ENCODE data around the gene B4GALNT1. TPM values are rescaled to one million over a fixed set of nuclear protein-coding genes. Genes with fewer than 3 reads are reported as not detected.

Gene B4GALNT1
- total RNA-seq, 4 donors from 2014 or later = 0.88 to 7.9 (median 2.2) TPM

DNA sequence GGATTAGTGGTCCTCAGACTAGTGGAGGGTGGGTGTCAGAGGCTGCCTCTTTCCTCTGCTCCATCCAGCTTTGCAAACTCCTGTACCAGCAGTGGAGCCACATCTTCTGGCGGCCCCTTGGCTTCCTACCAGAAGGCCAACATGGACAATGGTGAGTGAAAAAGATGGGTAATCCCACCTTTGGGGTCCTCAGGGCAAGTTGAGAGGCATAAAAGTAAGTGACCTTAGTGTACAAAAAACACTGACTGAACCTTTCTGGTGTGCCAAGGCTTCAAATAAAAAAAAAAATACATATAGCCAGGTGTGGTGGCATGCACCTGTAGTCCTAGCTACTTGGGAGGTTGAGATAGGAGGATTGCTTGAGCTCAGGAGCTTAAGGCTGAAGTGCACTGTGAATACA lies 51.2 kb downstream of the B4GALNT1 start:
- DNase-seq = no peak
- TF ChIP-seq POLR2A (IDR thresholded peaks at IDR 0.05) = no peak
- TF ChIP-seq, protein P1, sequence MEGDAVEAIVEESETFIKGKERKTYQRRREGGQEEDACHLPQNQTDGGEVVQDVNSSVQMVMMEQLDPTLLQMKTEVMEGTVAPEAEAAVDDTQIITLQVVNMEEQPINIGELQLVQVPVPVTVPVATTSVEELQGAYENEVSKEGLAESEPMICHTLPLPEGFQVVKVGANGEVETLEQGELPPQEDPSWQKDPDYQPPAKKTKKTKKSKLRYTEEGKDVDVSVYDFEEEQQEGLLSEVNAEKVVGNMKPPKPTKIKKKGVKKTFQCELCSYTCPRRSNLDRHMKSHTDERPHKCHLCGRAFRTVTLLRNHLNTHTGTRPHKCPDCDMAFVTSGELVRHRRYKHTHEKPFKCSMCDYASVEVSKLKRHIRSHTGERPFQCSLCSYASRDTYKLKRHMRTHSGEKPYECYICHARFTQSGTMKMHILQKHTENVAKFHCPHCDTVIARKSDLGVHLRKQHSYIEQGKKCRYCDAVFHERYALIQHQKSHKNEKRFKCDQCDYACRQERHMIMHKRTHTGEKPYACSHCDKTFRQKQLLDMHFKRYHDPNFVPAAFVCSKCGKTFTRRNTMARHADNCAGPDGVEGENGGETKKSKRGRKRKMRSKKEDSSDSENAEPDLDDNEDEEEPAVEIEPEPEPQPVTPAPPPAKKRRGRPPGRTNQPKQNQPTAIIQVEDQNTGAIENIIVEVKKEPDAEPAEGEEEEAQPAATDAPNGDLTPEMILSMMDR (IDR thresholded peaks at IDR 0.05) = no peak
- 80 to 100% methylated on average over 1 of the region's 1 CpG for WGBS, 2 donors
- intact Hi-C loops (cut with DNase I) = loop anchor here (5.0 to 10.0 kb wide), 2 partner anchors 40 to 113 kb away; partner anchors contain the start of gene OS9
- no peaks in the 10 kb centered on the region for H3K9me3 ChIP-seq
- H3K27ac ChIP-seq = no peak overlapping the region
- H3K27me3 ChIP-seq = no peaks in the 10 kb centered on the region
- H3K4me3 ChIP-seq (replicated peaks in 1 of 3) = no peak overlapping the region
- no peaks in the 10 kb centered on the region for H3K4me1 ChIP-seq
- H3K36me3 ChIP-seq = no peaks in the 10 kb centered on the region

DNA sequence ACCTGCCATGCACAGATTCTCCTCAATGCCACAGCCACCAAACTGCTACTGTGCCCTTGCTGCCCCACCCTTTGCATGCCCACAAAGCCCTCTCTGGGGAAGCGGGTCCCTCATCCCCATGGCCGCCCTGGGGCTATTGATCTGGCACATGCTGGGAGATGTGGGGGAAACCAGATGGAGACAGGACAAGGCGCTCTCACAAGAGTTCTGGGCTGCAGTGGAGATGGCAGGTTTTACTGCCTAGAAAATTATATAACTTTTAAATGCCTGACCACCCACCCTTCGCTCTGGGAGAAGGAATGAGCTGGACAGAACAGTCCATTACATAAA lies 52.6 kb downstream of the B4GALNT1 start:
- Histone ChIP-seq H3K9me3 (no peaks in the 10 kb centered on the region), H3K27ac (no peak overlapping the region), H3K27me3 (no peaks in the 10 kb centered on the region), H3K4me3 (replicated peaks in 1 of 3) (no peak overlapping the region), H3K4me1 (no peaks in the 10 kb centered on the region), H3K36me3 (no peaks in the 10 kb centered on the region)
- no peak for TF ChIP-seq POLR2A (IDR thresholded peaks at IDR 0.05)
- TF ChIP-seq, protein P1 (IDR thresholded peaks at IDR 0.05) = no peak
- 91 to 92% methylated on average over 4 of the region's 4 CpGs for WGBS, 2 donors
- DNase-seq = no peak
- intact Hi-C loops (cut with DNase I) = loop anchor here (5.0 to 10.0 kb wide), 2 partner anchors 42 to 114 kb away; partner anchors contain the start of gene OS9

DNA sequence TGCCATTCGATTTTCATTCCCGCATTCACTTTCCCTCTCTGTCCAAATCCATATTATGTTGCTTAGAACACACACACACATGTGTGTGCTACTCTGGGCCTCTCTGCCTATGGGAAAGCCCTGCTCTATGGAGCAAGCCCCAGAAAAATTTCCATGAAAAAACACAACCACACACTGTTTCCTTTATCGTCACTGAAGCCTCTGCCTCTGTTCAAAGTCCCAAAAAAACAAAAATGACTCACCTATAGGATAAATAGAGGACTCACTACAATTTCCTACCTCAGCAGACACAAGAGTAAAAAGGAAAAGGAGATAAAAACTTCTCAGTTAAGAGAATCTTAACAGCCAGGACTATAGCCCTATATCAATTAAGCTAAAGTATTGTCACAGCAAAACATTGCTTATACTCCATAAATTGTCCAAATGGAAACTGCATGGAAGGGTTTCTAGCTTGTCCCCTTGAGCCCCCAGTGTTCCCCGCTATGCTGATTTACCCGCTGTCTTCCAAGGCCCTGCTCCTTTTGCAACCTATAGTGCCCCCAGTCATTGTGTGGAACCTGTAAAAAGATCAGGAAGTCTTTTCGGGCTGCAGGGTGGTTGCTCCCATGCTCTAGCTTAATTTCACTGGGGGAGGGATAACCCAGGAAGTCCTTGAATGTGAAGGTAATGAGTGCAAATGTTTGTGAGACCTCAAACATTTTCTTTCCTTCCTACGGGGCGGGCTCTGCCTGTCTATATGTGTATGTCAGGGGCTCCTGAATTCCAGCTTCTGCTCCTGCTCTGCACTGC lies 53.1 kb downstream of the B4GALNT1 start:
- Histone ChIP-seq H3K27ac (no peak overlapping the region), H3K4me3 (replicated peaks in 1 of 3) (no peak overlapping the region), H3K4me1 (no peaks in the 10 kb centered on the region), H3K27me3 (no peaks in the 10 kb centered on the region), H3K9me3 (no peaks in the 10 kb centered on the region), H3K36me3 (no peaks in the 10 kb centered on the region)
- TF ChIP-seq, protein P1 (IDR thresholded peaks at IDR 0.05) = no peak
- no peak for TF ChIP-seq POLR2A (IDR thresholded peaks at IDR 0.05)
- no peak for DNase-seq
- intact Hi-C loops (cut with DNase I) = loop anchor here (5.0 to 10.0 kb wide), 2 partner anchors 42 to 115 kb away; partner anchors contain the start of gene OS9
- 87% methylated on average over 8 of the region's 8 CpGs for WGBS, 2 donors

DNA sequence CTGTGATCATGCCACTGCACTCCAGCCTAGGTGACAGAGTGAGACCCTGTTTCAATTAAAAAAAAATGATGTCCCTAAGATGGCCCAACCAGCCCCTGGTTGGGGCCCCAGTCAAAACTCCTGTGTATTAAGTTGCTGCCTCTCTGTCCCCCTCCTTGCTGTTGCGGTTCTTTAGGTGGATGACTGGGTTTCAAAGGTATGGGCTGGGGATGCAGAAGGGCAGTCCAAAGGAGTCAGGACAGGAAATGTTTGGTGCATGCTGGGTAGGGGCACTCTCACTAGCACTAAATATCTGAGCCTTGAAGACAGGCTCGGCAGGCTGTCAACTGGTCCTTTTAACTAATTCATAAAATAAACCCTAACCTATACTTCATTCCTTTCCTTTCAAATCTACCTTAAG lies 54.0 kb downstream of the B4GALNT1 start:
- intact Hi-C loops (cut with DNase I) = no loop called here
- Histone ChIP-seq H3K4me3 (replicated peaks in 1 of 3) (no peak overlapping the region), H3K9me3 (no peaks in the 10 kb centered on the region), H3K4me1 (no peaks in the 10 kb centered on the region), H3K27me3 (no peaks in the 10 kb centered on the region), H3K27ac (no peak overlapping the region), H3K36me3 (no peaks in the 10 kb centered on the region)
- WGBS, 2 donors = 72 to 84% methylated on average over 2 of the region's 2 CpGs
- DNase-seq = no peak
- TF ChIP-seq POLR2A (IDR thresholded peaks at IDR 0.05) = no peak
- TF ChIP-seq, protein P1 (IDR thresholded peaks at IDR 0.05) = no peak

DNA sequence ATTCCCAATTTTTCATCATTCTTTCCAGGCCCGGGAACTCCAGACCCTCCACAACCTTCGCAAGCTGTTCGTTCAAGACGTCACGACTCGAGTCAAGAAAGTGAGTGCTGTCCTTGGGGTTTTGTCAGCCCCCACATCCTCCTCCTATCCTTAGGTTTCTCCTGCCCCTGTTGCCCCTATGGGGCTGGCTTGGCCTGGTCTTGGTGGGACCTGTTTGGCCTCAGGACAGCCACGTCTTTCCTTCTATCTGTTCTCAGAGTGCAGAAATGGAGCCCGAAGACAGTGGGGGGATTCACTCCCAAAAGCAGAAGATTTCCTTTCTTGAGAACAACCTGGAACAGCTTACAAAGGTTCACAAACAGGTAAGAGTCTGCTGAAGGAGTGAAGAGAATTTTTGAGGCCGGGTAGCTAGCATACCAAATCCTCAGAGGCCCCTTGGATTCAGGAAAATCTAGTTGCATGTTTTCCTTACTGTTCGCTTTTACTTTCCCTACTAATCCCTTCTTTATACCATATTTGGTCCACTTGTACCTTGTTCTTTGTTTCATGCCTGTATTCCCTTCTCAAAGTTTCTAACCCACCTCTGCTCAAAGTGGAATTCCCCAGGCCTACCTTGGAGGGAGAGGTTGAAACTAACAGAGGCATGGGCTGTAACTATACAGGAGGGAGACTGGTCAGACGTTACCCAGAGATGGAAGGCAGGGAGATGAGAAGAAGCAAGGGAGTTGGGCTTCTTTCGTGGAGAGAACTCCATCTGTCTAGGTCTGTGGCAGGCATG lies 54.8 kb downstream of the B4GALNT1 start:
- intact Hi-C loops (cut with DNase I) = no loop called here
- Histone ChIP-seq H3K9me3 (no peaks in the 10 kb centered on the region), H3K4me3 (replicated peaks in 1 of 3) (no peak overlapping the region), H3K27me3 (no peaks in the 10 kb centered on the region), H3K4me1 (no peaks in the 10 kb centered on the region), H3K27ac (no peak overlapping the region), H3K36me3 (no peaks in the 10 kb centered on the region)
- no peak for DNase-seq
- TF ChIP-seq, protein P1 (IDR thresholded peaks at IDR 0.05) = no peak
- TF ChIP-seq POLR2A (IDR thresholded peaks at IDR 0.05) = no peak
- 87 to 89% methylated on average over 12 of the region's 12 CpGs for WGBS, 2 donors

Measured in thyroid gland (tissue), 4 donors.